ENCODE data around the gene RASA4. TPM values are rescaled to one million over a fixed set of nuclear protein-coding genes. Genes with fewer than 3 reads are reported as not detected.
"Not testable (repeated sequence)": the region's sequence is repeated elsewhere in the genome, so short reads cannot be mapped to it uniquely, and the experiment has no call there.

Gene RASA4
- total and polyA plus RNA-seq, 2 of the 4 experiments (the other 2 are of a cell fraction), result 3.8 to 18.6 TPM

GRCh38 chr7:102574607-102575006 lies 41.9 kb downstream of the RASA4 start:
- H4K91ac ChIP-seq (ENCODE audit: insufficient read depth, low read depth, low read length); DNase-seq; H2AFZ ChIP-seq (replicated peaks; ENCODE audit: low read length, poor library complexity); H3K4me3 ChIP-seq (ENCODE audit: insufficient read depth, low read depth, low read length); H3K56ac ChIP-seq (ENCODE audit: extremely low read depth, insufficient read depth, low read length); H4K8ac ChIP-seq (ENCODE audit: low read depth in 2 of 2, low read length in 2 of 2); H3K36me3 ChIP-seq (ENCODE audit: control insufficient read depth, insufficient read depth, low read length); H2BK20ac ChIP-seq (ENCODE audit: low read depth, low read length); intact Hi-C loops (cut with micrococcal nuclease); H4K5ac ChIP-seq (ENCODE audit: low read depth, low read length); H3K27me3 ChIP-seq (ENCODE audit: control insufficient read depth, insufficient read depth, low read length); H3K4ac ChIP-seq (ENCODE audit: low read depth, low read length); H2BK5ac ChIP-seq (ENCODE audit: low read depth, low read length, poor library complexity, severe bottlenecking); H2BK120ac ChIP-seq (ENCODE audit: low read depth, low read length); H3K4me2 ChIP-seq (ENCODE audit: low read depth, low read length); in situ Hi-C loops (cut with MboI; ENCODE audit: low sequenced_read_pairs); H3K4me1 ChIP-seq (ENCODE audit: control insufficient read depth, insufficient read depth, low read length); H3K27ac ChIP-seq (ENCODE audit: insufficient read depth, low read length); H3K14ac ChIP-seq (replicated peaks; ENCODE audit: low read depth, low read length); H2BK15ac ChIP-seq (ENCODE audit: low read depth, low read length); H3K23ac ChIP-seq (ENCODE audit: low read depth, low read length); CTCF ChIA-PET; H3K9me3 ChIP-seq (ENCODE audit: control insufficient read depth, insufficient read depth, low read length); H3K9me1 ChIP-seq (ENCODE audit: insufficient read depth, low read length); H3K79me1 ChIP-seq (ENCODE audit: low read depth in 1 of 2, low read length in 2 of 2); H3K18ac ChIP-seq (ENCODE audit: low read depth, low read length); BruUV-seq (replicated peaks); H2AK5ac ChIP-seq (ENCODE audit: low read depth, low read length); H2AK9ac ChIP-seq (replicated peaks; ENCODE audit: low read depth, low read length, poor library complexity); dilution Hi-C loops (cut with HindIII; ENCODE audit: low sequenced_read_pairs, unreplicated experiment); POLR2A ChIA-PET (ENCODE audit: unreplicated experiment); ATAC-seq (ENCODE audit: low read depth); H3K9ac ChIP-seq (ENCODE audit: low read depth, low read length); H4K20me1 ChIP-seq (ENCODE audit: insufficient read depth, low read length): not testable (repeated sequence)
- no CpG with 5 or more reads among the region's 6 CpGs for whole genome bisulfite sequencing, 2 experiments (ENCODE audit: extremely low coverage in 2 of 2, insufficient read length in 1 of 2)
